ENCODE results near the gene ASCC3.
"Not testable (repeated sequence)": the region's sequence is repeated elsewhere in the genome, so short reads cannot be mapped to it uniquely, and the experiment has no call there.

ASCC3 gene

GRCh38 chr6:100657678-100658330 is 223.3 kb downstream of the ASCC3 start:
- peak; percentile 52 for DNase-seq

- DNase-seq, result not testable (repeated sequence)
Observed at GRCh38 chr6:100641147-100641546, 240.0 kb downstream of the ASCC3 start.

DNA sequence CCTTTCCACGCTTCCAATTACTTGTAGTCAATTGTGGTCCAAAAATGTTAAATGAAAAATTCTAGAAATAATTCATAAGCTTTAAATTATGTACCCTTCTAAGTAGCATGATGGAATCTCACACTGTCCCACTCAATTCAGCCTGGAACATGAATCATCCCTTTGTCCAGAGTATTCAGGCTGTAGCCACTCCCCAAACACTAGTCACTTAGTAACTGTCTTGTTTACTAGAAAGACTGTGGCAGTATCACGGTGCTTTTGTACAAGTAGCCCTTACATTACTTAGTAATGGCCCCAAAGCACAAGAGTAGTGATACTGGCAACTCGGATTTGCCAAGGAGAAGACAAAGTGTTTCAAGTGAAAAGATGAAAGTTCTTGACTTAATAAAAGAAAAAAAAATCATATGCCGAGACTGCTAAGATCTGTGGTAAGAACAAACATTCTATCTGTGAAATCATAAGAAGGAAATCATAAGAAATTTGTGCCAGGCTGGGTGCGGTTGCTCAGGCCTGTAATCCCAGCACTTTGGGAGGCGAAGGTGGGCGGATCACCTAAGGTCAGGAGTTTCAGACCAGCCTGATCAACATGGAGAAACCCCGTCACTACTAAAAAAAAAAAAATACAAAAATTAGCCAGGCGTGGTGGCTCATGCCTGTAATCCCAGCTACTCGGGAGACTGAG is 247.9 kb downstream of the ASCC3 start:
- peak; percentile 86 for DNase-seq

GRCh38 chr6:100630536-100630935 is 250.6 kb downstream of the ASCC3 start:
- DNase-seq, result no peak

DNA sequence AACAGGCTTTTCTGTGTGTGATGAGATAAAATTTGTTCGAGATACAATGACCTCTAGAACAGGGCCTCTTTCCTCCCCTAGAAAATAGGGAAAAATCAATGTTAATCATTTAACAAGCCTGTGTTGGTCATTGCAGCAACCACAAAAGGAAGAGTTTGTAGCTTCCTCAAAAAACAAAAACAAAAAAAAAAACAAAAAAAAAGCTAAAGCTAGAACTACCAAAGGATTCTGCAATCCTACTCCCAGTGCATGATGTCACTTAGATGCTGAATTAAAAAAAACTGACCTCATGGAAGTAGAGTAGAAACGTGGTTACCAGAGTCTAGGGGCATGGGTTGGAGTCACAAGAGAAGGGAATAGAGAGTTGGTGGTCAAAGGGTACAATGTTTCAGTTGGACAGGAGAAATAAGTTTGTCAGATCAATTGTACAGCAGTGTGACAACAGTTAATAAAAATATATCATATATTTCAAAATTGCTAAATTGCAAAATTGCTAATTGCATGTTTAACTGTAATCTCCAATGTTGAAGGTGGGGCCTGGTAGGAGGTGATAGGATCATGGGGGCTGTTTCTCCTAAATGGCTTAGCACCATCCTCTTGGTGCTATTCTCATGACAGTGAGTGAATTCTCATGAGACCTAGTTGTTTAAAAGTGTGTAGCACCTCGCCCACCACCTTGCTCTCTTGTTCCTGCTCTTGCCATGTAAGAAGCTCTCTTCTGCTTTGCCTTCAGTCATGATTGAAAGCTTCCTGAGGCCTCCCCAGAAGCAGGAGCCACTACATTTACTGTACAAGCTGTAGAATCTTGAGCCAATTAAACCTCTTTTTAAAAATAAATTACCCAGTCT is 253.0 kb downstream of the ASCC3 start:
- DNase-seq, result no peak

- no peak for DNase-seq
Observed at GRCh38 chr6:100626721-100627120, 254.4 kb downstream of the ASCC3 start.

DNA sequence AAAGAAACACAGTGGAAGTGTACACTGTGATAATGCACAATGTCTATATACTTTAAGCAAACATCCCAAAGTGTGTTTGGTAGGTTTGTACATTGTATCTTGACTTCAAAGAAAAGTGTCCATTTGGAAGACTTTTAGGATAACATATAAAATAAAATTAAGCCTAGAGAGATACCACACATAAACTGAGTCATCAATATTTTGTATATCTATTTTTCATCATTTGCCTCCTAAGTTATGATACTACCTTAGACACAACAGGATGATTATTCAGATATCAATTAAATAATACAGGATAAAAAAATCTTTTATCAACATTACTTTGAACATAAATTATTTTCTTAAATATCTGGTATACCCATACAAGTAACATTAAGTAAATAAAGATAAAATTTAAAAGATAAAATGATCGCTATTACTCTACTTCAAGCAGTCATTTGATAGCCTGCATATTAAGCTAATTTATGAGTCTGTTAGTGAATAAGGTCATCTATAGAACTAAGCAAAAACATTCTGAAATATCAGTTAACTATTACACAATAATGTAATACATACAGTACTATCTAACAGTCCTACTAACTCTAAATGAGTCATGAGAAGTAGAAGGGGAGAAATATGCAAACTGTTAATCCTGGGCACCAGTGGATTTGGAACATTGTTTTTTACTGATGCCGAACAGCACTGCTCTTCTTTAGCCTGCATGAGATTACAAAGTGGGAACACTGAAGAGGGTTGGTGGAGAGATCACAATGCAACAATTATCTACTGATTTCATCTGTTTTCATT is 258.0 kb downstream of the ASCC3 start:
- DNase-seq, result peak; percentile 89

GRCh38 chr6:100620085-100620840 is 260.9 kb downstream of the ASCC3 start:
- peak; percentile 98 for DNase-seq

- DNase-seq, result no peak
Observed at GRCh38 chr6:100618351-100618671, 262.8 kb downstream of the ASCC3 start.

GRCh38 chr6:100617633-100618350 is 263.3 kb downstream of the ASCC3 start:
- peak; percentile 39 for DNase-seq

DNA sequence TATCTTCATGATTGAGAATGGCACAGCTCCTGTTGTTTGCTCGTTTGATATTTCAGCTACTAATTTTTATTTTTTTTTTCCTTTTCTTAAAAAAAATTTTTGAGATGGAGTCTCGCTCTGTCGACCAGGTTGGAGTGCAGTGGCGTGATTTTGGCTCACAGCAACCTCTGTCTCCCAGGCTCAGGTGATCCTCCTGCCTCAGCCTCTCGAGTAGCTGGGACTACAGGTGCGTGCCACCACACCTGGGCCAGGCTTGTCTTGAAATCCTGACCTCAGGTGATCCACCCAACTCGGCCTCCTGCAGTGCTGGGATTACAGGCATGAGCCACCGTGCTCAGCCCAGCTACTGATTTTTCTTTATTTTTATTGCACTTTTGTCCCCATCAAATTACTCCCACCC is 266.2 kb downstream of the ASCC3 start:
- DNase-seq, result no peak

DNA sequence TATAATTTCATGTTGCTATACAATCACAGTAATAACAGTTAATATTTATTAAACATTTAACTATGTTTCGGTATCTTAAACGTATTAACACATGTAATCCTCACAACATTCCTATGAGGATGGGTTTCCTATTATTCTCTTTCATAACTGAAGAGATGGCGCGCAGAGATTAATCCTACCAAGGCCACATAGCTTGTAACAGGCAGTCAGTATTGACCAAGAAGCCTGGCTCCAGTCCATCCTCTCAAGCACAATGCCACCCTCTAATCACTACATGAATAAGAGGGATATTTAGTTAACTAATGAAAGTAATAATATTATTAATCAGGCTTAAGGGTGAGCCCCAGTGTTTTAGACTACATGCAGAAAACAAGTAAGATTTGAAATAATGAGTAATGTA is 266.7 kb downstream of the ASCC3 start:
- no peak for DNase-seq

DNA sequence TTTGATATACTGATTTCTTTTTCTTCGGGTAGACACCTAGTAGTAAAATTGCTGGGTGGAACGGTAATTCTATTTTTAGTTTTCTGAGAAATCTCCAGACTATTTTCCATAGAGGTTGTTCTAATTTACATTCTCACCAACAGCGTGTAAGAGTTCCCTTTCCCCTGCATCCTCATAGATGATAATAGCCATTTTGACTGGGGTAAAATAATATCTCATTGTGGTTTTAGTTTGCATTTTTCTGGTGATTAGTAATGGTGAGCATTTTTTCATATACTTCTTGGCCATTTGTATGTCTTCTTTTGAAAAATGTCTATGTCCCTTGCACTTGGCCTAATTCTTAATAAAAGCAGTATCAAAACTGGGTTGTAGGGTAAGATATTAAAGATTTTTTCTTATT is 267.5 kb downstream of the ASCC3 start:
- DNase-seq, result no peak

- DNase-seq, result no peak
Observed at GRCh38 chr6:100612094-100612493, 269.0 kb downstream of the ASCC3 start.

DNA sequence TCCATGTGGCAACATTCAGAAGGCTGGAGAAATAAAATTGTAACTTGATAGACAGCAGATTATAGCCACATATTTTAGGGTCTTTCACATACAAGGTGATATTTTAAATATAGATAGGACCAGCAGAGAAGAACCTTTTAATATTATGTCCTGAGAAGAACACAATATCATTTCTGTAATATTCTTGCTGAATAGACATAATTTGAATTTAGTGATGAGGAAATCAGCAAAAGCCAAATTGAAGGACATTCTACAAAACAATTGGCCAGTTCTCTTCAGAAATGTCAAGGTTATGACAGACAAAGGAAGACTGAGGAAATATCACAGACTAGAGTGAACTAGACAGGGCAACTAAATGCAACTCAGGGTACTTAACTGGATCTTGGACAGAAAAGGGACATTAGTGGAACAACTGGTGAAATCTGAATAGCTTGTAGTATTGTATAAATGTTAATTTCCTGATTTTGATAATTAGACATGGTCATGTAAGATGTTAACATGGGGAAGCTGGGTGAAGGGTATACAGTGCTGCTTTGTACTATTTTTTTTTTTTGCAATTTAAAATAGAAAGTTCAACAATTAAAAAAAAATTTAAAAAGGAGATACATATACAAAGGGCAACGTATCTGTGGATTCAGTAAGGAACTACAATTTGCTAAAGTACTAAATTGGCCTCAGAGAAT is 281.9 kb downstream of the ASCC3 start:
- no peak for DNase-seq

GRCh38 chr6:100595456-100595855 is 285.7 kb downstream of the ASCC3 start:
- no peak for DNase-seq

DNA sequence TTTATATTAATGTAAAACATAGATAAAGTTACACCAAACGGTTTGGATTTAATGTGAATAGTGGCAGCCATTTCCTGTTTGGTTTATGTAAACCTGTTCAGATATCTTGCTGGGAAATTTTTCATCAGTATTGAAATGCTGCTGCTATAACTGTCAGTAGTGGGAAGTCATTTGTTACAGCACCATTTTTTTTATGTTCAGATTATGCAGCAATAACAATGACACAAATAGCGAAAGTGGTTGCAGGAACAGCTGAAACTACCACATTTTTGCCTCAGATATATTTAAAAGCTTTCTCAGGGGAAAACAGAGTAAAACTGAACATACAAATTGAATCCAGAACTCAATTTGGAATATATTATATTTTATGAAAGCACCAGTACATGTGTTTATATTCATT is 287.6 kb downstream of the ASCC3 start:
- DNase-seq, result no peak

GRCh38 chr6:100592929-100593328 is 288.2 kb downstream of the ASCC3 start:
- DNase-seq, result no peak

GRCh38 chr6:100577425-100577824 is 303.7 kb downstream of the ASCC3 start:
- no peak for DNase-seq

- no peak for DNase-seq
Observed at GRCh38 chr6:100575921-100576320, 305.2 kb downstream of the ASCC3 start.

GRCh38 chr6:100574836-100575235 is 306.3 kb downstream of the ASCC3 start:
- DNase-seq, result no peak

Data from HCEC 1CT (cell line).